ENCODE data around the gene NEK6.

Gene NEK6

GRCh38 chr9:124345751-124346281 lies 88.1 kb downstream of the NEK6 start:
- DNase-seq = no peak

DNA sequence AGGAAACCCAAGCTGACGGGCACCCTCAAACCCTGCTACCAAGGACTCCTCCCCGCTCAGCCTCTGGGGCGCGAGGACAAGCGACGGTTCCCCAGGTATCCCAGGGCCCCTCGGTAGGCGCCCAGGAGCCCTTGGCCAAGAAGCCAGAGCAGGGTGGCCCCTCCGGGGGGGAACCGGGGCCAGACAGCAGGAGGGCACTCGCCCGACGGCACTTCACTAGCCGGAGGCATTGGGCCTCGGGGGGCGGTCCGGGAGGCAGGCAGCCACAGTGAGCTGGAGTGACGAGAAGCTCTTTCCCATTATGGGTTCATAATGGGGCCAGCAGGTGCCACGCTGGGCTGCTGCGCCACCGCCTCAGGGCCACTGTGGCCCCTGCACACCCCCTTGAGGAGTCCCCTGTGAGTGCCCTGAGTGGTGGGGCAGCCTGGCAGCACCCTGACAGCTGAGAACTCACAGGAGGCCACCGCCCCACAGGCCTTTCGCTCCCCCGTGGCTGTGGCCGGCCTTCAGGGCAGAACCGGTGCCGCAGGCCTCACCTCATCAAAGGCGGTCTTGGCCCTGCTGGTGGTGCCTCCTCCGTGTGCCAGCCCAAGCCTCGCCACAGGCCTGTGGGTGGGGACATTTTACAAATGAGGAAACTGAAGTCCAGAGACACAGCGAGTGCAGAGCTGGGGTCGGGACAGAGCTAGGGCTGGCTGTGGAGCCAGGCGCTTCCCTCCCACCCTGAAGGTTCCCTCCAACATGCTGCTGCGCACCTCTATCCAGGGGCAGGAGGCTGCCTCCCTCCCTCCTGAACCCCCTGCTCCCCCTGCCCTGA lies 88.8 kb downstream of the NEK6 start:
- no peak for DNase-seq

DNA sequence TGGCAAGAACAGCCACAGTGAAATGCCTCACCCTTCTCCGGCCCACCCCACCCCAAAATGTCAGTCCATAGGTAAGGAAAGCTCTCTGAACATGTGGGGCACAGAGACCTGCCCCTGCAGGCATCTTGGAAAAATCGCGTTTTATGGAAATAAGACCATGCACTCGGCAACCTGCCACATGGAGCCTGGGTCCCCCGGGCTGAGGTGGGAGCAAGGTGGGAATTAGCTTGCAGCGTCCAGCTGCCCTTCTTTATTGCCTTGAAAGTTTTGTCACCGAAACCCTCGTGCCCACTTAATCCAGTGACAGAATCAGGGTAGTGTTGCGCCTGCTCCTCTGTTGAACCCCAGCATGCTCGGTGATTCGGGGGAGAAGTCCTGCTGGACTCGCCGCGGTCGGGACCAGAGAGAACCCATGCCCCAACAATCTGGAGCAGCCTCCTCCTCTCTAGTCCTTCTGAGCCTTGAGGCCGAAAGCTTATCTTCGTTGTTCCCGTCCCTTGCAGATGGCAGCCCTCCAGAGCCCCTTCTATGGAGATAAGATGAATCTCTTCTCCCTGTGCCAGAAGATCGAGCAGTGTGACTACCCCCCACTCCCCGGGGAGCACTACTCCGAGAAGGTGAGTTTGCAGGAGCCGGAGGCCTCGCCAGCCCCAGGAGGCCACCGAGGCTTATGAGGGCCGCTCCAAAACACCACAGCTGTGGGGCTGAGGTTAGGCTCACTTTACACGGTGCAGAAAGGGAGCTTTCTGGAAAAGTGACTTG lies 89.6 kb downstream of the NEK6 start:
- no peak for DNase-seq

DNA sequence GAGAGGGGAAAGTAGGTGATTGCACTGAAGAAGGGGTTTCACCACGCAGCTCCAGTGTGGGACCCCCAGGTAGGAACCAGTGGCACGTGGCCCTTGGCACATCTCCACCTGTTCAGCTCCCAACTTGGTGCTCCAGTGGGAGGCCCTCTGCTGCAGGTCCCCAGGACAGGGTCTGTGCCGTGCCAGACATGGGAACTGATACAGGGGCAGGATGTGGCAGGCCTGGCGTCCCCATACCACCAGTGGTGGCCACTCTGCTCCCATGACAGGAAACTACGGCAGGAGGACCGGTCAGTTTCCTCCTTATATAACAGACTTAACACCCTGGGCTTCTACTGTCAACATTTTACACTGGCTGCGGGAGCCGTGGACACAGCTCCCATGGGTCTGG lies 90.2 kb downstream of the NEK6 start:
- no peak for DNase-seq

GRCh38 chr9:124348363-124348762 lies 90.6 kb downstream of the NEK6 start:
- DNase-seq = no peak

DNA sequence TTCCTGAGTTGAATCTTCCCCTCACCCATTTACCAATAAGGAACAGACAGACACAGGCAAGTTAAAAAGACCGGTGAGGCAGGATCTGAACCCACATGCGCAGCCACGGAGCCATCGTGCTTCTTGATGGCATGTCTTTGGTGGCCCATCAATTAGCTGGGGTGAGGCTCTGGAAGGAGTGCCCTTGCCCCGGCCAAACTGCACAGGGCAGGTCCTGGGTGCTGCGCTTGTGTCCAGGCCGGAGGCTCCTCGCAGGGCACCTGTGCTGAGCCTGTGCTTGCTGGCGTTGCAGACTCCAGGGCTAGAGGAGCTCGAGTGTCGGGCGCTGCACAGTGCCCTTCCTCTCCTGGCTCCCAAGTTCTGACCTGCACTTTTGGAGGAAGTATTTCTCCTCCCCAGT lies 91.1 kb downstream of the NEK6 start:
- no peak for DNase-seq

GRCh38 chr9:124349267-124349666 lies 91.5 kb downstream of the NEK6 start:
- no peak for DNase-seq

- peak in 2 of 3 experiments; percentile 44 to 82 for DNase-seq
Observed at GRCh38 chr9:124349675-124350493, 92.1 kb downstream of the NEK6 start.

GRCh38 chr9:124350494-124351263 lies 92.9 kb downstream of the NEK6 start:
- DNase-seq = peak in 1 of 3 experiments; percentile 47

GRCh38 chr9:124351672-124352468 lies 94.1 kb downstream of the NEK6 start:
- no peak for DNase-seq

GRCh38 chr9:124352616-124353015 lies 94.9 kb downstream of the NEK6 start:
- DNase-seq = no peak

DNA sequence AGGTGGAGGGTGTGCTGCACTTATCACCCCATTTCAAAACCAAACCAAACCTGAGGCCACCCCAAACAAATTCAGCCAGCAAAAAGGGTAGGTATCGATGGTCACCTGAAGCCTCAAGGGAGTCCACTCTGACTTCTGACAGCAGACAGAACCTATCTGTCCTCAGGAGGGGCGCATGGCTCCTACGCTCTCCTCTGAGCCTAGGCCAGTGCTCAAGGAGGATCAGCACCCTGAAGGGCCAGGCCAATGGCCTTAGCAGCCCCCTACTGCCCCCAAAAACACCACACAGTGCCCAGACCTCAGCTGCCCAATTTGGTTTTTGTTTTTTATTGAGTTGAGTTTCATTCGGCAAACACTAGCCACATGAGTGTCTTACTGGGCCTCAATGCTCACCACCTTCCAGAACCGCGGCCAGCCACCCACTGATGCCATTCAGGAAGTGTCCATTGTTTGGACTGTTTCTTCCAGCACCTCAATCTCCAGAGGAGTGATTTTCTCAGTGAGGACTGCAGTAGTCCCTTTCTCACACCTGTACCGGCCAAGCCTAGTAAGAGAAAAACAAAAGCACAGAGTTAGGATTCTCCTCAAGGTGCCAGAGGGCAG lies 95.5 kb downstream of the NEK6 start:
- no peak for DNase-seq

DNA sequence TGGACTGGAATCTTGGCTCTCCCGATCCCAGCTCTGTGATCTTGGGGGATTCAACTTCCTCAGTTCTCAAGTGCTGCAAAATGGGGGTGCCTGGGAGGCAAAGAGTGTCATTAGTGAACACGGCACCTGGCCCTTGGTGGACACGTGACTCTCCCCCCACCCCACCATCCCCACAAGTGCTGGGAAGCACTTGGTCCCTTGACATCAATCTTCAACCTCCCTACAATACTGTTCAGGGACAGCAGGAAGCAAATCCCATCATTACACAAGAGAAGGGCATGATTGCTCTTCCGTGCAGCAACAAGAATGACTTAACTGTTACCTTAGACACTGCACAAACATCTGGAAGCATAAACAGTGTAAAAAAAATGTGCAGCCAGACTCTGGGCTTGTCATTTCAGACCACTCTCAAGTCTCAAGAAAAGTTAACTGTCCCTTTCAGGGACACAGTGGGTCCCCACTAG lies 96.1 kb downstream of the NEK6 start:
- DNase-seq = peak in 1 of 3 experiments; percentile 13

DNA sequence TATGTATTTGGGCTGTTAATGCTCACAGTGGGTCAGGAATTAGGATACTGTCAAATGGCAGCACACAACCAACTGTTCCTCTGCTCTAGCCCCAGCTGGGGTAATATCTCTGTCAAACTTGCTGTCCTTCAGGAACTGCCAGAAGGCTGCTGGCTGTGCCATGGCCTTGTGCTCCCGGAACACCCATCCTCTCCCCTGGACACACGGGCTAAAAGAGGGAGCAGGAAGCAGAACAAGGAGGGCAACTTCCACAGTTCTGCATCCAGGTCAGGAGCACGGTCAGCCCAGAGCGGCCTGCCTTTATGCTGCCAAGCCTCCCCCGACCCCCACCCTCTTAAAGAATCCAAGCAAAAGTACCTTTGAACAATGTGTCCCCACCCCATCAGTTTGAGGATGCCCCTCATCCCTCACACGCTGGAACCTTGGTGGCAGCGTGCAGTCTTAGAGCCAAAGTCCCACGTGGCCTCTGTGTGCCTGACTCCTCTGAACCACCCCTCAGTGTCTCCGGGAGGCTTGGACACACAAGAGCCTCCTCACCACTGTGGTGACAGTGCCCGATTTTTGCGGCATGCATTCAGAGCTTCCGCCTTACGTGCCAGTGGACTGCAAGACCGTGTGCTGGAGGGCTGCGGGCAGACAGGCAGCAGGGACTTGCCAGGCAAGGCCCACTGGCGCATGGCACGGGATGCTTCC lies 96.7 kb downstream of the NEK6 start:
- DNase-seq = no peak

GRCh38 chr9:124355039-124355940 lies 97.5 kb downstream of the NEK6 start:
- peak in 1 of 3 experiments; percentile 12 for DNase-seq

- DNase-seq = no peak
Observed at GRCh38 chr9:124355941-124356744, 98.4 kb downstream of the NEK6 start.

- DNase-seq = no peak
Observed at GRCh38 chr9:124356745-124357390, 99.1 kb downstream of the NEK6 start.

All from NCI-H1417 (cell line).